ENCODE measurements around the gene IRAK3.
A peak's percentile ranks its signal among the peaks of the same experiment; 100 is the strongest.
"Not testable (repeated sequence)": the region's sequence is repeated elsewhere in the genome, so short reads cannot be mapped to it uniquely, and the experiment has no call there.

IRAK3 gene

GRCh38 chr12:66170606-66171005 lies 18.4 kb upstream of the IRAK3 start:
- no peak for DNase-seq (ENCODE audit: low read depth in 3 of 3)

GRCh38 chr12:66174391-66175325 lies 14.4 kb upstream of the IRAK3 start:
- DNase-seq (ENCODE audit: low read depth in 3 of 3) = not testable (repeated sequence)

GRCh38 chr12:66176105-66176900 lies 12.7 kb upstream of the IRAK3 start:
- no peak for DNase-seq (ENCODE audit: low read depth in 3 of 3)

DNA sequence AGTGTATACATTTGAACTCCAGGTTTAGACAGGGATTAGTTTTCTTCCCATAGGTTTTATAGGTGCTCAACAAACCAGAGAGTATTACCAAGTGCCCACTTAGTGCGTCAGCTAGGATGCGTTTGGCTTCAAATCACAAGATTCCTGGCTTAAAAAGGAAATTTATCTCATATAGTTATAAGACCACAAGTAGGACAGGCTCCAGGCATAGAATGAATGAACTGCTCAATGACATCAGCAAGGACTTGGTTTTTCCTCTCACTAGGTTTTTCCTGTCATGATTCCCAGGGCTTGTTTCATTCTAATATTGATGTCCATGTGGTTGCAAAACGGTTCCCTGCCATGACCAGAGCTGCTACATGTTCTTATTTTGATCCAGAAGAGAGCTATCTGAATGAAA lies 6.1 kb upstream of the IRAK3 start:
- no peak for DNase-seq (ENCODE audit: low read depth in 3 of 3)

- DNase-seq (ENCODE audit: low read depth in 3 of 3) = not testable (repeated sequence)
Measured at GRCh38 chr12:66184822-66185221, 4.2 kb upstream of the IRAK3 start.

DNA sequence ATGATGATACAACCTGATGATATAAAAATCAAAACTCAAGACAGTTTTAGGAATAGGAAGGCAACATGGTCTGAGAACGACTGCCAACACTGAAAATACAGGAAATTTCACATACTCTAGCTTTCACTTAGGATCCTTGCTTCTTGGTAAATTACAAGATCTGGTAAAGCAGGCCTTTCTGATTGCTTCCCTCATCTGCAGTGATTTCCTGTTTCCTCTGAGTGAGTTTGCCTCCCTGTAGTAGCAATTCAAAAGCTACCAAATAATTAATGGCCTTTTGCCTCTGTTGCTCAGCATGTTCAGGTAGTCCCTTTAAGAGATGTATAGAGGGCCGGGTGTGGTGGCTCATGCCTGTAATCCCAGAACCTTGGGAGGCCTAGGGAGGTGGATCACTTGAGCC lies 2.0 kb upstream of the IRAK3 start:
- DNase-seq (ENCODE audit: low read depth in 3 of 3) = no peak

DNA sequence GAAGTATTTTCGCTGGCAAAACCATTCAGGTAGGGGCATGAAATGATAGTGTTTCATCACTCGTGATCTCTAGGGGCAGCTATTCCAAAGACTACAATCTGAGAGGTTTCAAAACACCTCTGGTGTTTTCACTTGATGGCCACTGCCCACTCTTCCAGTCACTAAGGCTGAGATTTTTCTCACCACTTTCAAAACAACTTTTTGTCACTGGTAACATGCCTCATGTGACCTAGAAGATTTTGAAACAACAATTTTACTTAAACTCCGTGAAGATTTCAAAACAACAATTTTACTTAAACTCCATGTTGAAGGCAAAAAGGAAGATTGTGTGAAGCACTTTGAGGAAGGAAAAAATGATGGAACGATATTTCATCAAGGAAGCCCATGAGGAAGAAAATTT lies 1.2 kb upstream of the IRAK3 start:
- DNase-seq (ENCODE audit: low read depth in 3 of 3) = no peak

GRCh38 chr12:66189486-66189843 lies 451 bp downstream of the IRAK3 start:
- no peak for DNase-seq (ENCODE audit: low read depth in 3 of 3)

DNA sequence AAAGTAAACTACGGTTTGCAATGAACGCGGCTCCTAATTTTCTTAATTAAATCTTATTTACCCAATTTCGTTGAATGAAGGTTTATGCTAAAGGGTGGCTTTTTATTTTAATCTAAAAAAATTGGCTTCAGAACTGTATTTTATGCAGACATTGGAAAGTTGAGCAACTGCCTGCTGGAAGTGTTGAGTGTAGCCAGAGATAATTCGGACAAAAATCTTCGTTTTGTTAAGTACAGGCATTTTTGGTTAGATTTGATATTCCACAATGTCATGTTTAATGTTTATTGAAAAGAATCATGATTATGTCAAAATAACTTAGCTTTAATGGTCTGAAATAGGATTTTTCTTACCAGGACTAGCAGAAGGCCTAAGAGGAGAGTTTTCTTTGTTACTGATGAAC lies 875 bp downstream of the IRAK3 start:
- no peak for DNase-seq (ENCODE audit: low read depth in 3 of 3)

DNA sequence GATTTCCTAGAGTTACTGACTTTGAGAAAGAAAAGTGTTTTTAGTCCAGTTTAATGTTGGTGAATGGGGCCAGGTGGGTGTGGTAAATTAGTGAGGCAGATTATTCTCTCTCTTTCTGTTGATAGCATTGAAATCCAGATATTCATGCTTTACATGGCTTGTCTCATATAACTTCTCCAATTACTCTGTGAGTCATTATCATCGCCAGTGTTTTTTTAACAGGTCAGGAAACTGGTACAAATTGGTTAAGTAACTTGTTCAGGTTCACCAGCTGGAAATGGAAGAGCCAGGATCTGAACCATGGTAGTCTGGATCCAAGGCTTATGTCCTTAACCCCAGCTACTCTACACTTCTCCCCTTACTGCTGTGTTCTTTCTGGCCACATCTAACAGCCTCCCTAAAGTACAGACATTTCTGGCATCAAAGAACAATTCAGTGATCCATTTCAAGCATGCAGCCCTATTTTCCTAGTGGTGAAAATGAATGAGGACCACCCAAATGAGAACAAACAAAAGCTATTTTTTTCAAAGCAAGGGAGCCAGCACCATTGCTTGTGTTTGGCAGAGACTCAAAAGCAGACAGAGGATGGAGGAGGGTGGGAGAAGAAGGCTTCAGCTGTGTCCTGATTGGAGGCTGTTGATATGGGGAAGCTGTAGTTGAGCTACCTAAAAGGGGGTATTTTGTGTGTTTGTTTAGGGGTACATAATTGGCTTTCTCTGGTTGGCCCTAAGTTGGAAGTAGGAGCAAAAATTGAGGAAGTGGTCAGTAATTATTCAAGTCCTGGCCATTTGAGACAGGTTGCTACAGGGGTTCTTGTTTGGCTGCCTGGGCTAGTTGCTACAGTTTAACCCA lies 1.7 kb downstream of the IRAK3 start:
- DNase-seq (ENCODE audit: low read depth in 3 of 3) = no peak

DNA sequence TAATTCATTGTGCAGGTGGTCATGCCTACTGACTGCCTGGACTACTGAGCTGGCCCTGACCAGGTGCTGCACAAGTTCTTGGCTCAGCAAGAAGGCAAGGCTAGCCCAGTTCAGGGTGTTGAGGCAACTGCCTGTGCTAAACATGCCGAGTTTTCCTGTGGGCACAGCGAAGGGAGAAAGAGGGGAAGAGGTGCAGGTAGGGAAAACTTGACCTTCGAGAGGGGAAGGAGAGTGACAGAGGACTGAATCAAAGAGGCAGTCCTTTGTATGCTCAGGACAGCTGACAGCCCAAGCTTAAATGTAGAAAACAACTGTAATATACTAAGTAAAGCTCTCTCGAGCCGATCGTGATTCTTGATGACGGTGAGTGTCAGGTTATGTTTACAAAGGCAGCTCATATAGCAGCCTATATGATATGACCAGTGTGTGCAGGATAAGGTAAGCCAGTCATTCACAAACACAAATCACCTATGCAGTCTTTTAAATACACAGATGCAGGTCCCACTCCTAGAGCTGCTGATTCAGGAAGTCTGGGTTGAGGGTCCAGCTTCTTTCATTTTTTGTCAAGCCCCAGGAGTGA lies 2.6 kb downstream of the IRAK3 start:
- no peak for DNase-seq (ENCODE audit: low read depth in 3 of 3)

GRCh38 chr12:66194122-66194521 lies 5.1 kb downstream of the IRAK3 start:
- no peak for DNase-seq (ENCODE audit: low read depth in 3 of 3)

- no peak for DNase-seq (ENCODE audit: low read depth in 3 of 3)
Measured at GRCh38 chr12:66195242-66195641, 6.2 kb downstream of the IRAK3 start.

- no peak for DNase-seq (ENCODE audit: low read depth in 3 of 3)
Measured at GRCh38 chr12:66196806-66197205, 7.8 kb downstream of the IRAK3 start.

GRCh38 chr12:66197495-66197921 lies 8.5 kb downstream of the IRAK3 start:
- no peak for DNase-seq (ENCODE audit: low read depth in 3 of 3)

DNA sequence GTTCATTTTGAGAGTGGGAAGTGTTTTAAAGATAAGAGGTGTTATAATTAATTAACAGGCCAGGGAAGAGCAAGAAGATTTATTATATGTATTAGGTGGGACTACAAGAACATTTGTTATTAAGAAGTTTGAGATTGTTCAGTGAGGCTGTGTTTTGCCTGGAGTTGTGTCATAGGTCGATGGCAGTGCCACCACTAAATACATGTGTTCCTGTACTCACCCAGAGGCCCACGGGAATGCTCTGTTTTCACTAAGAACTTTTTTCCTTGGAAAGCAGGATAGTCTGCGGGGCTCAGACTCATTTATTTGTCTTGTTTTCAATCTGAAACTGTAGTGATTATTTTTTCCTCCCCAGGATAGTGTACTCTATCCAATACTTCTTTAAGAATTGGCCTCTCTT lies 10.1 kb downstream of the IRAK3 start:
- no peak for DNase-seq (ENCODE audit: low read depth in 3 of 3)

DNA sequence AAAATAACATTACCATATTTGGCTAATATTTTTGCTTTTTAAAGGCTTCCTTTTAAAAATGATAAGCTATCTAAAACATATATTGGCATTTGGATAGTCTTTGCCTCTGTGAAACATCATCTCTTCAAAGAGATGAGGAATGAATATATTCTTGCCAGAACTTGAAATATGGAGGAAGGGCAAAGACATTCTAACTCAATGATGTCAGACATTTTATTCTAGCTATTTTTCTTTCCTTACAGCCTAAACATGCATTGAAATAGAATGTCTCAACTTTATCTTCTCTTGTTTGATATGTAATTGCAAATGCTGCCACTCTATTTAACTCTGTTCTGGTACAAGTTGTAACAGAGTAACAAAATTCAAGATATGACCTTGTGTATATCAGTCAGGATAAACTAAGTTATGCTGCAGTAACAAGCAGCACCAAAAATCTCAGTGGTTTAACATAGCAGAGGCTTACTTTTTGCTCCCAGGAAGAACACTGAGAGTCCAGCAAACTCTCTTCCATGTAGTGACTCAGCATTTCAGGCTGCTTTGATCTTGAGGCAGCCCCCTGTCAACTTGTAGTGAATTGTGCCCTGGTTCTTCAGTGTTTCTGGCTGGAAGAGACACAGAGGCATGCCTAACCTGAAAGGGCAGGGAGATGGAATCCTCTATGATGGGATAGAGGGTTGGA lies 11.0 kb downstream of the IRAK3 start:
- DNase-seq (ENCODE audit: low read depth in 3 of 3) = no peak

DNA sequence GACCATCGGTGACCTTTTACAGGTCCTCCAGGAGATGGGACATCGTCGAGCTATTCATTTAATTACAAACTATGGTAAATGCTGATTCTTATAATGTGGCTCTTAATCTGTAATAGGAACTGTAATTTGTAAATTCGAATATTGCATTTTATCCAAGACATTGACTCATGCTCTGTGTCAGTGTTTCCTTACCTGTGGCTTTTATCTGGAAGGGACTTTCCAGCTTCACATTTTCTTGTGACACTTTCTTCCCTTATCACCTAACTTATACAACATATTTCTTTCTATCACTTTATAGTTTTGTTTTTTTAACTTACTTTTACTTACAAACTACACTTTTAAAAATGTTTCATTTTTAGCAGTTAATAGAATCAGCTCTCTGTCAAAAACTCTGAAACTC lies 14.8 kb downstream of the IRAK3 start:
- DNase-seq (ENCODE audit: low read depth in 3 of 3) = peak in 1 of 3 donors; percentile 12

- no peak for DNase-seq (ENCODE audit: low read depth in 3 of 3)
Measured at GRCh38 chr12:66206141-66206540, 17.1 kb downstream of the IRAK3 start.

DNA sequence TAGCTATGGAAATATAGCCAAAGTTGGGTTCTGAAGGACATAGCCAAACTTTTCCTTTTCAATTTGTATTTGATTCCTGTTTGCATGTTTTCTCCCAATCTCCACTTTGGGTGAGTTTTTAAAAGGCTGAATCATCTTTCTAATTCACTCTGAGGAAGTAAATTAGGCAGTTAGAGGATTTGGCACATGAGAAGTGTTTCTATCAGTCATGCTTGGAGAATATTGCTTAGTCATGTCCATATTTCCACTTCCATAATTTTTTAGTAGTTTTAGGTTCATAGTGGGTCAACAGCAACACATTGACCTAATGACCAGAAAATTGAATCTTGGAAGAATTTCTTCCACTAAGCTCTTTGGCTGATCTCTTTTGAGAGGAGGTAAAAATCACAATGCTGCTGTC lies 21.8 kb downstream of the IRAK3 start:
- no peak for DNase-seq (ENCODE audit: low read depth in 3 of 3)

- not testable (repeated sequence) for DNase-seq (ENCODE audit: low read depth in 3 of 3)
Measured at GRCh38 chr12:66211573-66211972, 22.6 kb downstream of the IRAK3 start.
